ENCODE results near the gene BCAS3. TPM values are rescaled to one million over a fixed set of nuclear protein-coding genes. Genes with fewer than 3 reads are reported as not detected.

Gene BCAS3
- total and polyA plus RNA-seq, 12 donors: 6.1 to 21.8 (median 17.2) TPM

- DNase-seq: no peak
- ATAC-seq: peak in 6 of 8 donors; percentile 33 to 63 (median 50)
- intact Hi-C loops (cut with DNase I): no loop called here
Measured at GRCh38 chr17:61294777-61295176, 617.1 kb downstream of the BCAS3 start.

DNA sequence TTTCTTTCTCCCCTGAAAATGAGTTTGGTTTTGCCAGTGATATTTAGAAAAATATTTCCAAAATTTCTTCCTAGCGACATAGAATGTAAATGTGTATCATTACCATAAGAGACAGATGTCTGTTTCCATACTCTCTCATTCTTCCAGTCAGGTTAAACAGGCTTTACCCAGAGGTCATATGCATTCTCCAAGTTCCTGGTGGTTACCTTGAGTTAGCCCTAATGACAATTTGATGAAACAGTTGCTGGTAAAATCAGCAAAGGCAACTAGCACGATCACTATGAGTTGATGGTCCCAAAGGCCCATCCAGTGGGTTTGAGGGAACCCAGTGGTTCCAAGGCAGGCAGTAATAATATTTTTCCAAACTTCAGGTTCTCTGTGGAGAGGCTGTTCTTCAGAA lies 618.4 kb downstream of the BCAS3 start:
- Histone ChIP-seq H3K27ac (no peak overlapping the region), H3K36me3 (no peaks in the 10 kb centered on the region), H3K27me3 (no peaks in the 10 kb centered on the region), H3K9me3 (no peaks in the 10 kb centered on the region), H3K4me3 (no peak overlapping the region), H3K4me1 (peaks cover 0 to 14% (median 7%) of the 10 kb centered on the region in 9 donors)
- DNase-seq (no peak), ATAC-seq (no peak)
- 98 to 99% methylated on average over 2 of the region's 2 CpGs for WGBS, 2 donors
- no peak for TF ChIP-seq CTCF (IDR thresholded peaks at IDR 0.05)
- intact Hi-C loops (cut with DNase I): no loop called here

More at GRCh38 chr17:61294777-61295176, 617.1 kb downstream of the BCAS3 start:
- Histone ChIP-seq H3K27ac (peak overlapping the region in 1 of 10 donors; percentile 25), H3K4me3 (no peak overlapping the region), H3K36me3 (no peaks in the 10 kb centered on the region), H3K4me1 (peaks cover 0 to 18% (median 7%) of the 10 kb centered on the region in 9 donors), H3K27me3 (no peaks in the 10 kb centered on the region), H3K9me3 (no peaks in the 10 kb centered on the region)
- TF ChIP-seq CTCF (IDR thresholded peaks at IDR 0.05): no peak
- WGBS, 2 donors: 49 to 52% methylated on average over 3 of the region's 3 CpGs

DNA sequence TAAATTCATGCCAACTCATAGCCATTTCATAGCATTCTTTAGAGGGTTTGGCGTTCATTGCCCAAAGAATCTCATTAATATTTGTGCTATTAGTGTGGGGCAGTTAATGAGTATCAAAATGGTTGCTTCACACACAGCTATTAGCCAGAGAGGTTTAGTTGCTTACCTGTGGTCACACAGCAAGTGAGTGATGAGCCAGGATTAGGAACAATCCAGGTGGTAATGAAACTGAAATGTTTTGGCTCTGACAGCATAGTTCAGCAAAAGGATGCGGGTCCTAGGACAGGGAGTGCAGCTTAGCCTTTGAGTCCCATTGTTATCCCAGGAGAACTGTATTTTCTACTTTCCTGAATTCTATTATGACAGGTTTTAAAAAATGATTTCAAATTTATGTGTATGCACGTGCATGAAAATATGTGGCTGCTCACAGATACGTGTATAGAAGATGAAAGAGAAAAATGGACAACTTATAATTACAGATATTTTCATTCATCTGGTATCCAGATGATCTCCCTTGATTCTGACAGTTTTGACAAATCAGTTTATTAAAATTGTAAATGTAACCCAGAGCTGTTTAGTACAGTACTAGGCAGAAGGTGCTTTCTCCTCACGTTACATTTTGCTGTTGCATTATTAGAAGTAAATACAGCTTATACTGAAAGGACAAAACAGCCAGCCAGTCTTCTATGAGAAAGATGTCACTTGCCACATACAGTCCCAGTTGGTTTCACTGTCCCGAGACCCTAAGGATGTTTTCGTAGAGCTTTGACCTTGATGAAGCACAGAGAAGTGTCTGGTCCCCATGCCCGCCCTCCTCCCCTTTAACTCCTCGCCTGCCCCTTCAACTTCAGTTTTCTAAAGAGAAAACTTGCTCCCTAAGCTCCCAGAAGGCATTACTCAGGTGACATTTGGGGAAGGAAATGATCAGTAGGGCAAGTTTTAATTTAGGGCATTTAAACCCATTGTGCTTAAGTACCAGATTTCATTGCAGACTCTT lies 622.2 kb downstream of the BCAS3 start:
- H3K27me3 ChIP-seq: no peaks in the 10 kb centered on the region
- no peak overlapping the region for H3K27ac ChIP-seq
- no peaks in the 10 kb centered on the region for H3K36me3 ChIP-seq
- 78 to 82% methylated on average over 9 of the region's 9 CpGs for WGBS, 2 donors
- intact Hi-C loops (cut with DNase I): no loop called here
- TF ChIP-seq CTCF (IDR thresholded peaks at IDR 0.05): no peak
- no peak overlapping the region for H3K4me3 ChIP-seq
- no peaks in the 10 kb centered on the region for H3K9me3 ChIP-seq
- ATAC-seq (peak in 1 of 8 donors; percentile 10), DNase-seq (no peak)
- peaks cover 0 to 5% (median 0%) of the 10 kb centered on the region in 9 donors for H3K4me1 ChIP-seq

- Histone ChIP-seq H3K9me3 (no peaks in the 10 kb centered on the region), H3K27ac (no peak overlapping the region), H3K27me3 (no peaks in the 10 kb centered on the region), H3K36me3 (no peaks in the 10 kb centered on the region), H3K4me3 (no peak overlapping the region), H3K4me1 (peaks cover 0 to 5% (median 0%) of the 10 kb centered on the region in 9 donors)
- no peak for DNase-seq
- intact Hi-C loops (cut with DNase I): no loop called here
- 94 to 96% methylated on average over 12 of the region's 12 CpGs for WGBS, 2 donors
- ATAC-seq: no peak
- TF ChIP-seq CTCF (IDR thresholded peaks at IDR 0.05): no peak
Measured at GRCh38 chr17:61302953-61303816, 625.5 kb downstream of the BCAS3 start.

Data from heart right ventricle (tissue), 16 donors.